HG02763 (cell line): ENCODE results near the gene POLD2.
"Not testable (repeated sequence)": the region's sequence is repeated elsewhere in the genome, so short reads cannot be mapped to it uniquely, and the experiment has no call there.

Source experiments
- ATAC-seq: cut with Tn5 transposase; IDR thresholded peaks from one replicate; pipeline ENCODE4 v1.9.1; 2021; ENCODE audit warnings: mild to moderate bottlenecking, moderate library complexity; ENCODE audit not compliant: unreplicated experiment

Gene POLD2

DNA sequence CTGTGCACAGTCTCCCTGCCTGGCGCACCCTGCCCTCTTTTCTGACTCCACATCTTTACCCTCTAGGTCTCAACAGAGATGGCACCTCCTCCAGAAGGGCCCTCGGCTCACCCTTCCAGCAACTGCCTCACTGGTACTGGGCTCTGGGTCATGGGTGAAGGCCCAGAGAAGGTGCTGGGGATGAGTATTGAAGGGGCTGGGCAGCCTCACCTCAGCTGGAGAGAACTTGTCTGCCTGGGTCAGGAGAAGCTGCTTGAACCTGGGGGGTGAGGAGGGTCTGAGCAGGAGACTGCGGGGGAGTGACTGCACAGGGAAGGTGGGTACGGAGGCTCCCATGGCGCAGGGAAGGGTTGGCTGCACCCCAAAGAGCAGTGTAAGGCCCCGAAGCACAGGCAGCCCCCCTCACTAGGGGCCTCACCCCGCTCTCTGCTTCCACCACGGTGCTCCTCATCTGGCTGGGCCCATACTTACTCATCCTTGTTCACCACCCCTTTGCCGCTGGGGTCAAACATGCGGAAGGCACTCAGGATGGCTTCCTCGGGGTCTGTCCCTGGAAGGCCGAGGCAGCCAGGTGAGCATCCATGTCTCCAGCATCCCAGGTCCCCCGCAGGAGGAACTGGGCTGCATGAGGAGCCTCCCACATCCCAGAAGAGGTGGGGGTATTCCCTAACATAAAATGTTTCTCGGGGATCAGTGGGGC, 16.1 kb upstream of the POLD2 start:
- no peak for ATAC-seq

DNA sequence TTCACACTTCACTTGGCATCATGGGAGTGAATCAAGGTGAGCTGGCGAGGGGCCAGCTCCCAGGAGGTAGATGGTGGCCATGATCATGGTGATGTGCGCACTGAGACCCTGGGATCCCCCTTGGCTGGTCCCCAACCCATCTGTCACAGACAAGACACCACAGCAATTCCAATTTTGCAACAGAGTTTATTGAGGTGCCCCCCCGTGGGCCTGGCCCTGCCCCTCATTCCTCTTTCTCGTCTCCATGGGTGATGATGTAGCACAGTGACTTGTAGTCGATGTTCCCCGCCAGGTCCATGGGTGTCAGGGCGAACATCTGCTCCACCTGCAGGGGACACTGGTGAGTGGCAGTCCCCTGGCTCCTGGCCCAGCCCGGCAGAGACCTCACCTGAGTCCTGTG, 15.3 kb upstream of the POLD2 start:
- no peak for ATAC-seq

DNA sequence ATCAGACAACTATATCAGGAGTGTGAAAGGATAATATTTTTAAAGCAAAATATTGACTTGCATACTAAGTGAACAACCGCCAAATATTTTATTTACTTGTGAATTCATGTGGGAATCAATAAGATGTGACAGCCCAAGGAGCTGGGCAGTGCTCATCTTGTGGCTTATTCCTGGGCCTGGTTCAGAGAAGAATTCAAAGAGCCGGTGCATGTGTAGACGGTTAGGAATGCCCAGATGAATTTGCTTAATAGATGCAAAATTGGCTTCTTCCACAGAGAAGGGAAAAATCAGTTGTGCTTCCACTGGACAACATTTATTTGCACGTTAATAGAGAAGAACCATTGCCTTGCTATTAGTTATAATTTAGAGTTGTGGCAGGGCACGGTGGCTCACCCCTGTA, 13.4 kb upstream of the POLD2 start:
- ATAC-seq, result no peak

DNA sequence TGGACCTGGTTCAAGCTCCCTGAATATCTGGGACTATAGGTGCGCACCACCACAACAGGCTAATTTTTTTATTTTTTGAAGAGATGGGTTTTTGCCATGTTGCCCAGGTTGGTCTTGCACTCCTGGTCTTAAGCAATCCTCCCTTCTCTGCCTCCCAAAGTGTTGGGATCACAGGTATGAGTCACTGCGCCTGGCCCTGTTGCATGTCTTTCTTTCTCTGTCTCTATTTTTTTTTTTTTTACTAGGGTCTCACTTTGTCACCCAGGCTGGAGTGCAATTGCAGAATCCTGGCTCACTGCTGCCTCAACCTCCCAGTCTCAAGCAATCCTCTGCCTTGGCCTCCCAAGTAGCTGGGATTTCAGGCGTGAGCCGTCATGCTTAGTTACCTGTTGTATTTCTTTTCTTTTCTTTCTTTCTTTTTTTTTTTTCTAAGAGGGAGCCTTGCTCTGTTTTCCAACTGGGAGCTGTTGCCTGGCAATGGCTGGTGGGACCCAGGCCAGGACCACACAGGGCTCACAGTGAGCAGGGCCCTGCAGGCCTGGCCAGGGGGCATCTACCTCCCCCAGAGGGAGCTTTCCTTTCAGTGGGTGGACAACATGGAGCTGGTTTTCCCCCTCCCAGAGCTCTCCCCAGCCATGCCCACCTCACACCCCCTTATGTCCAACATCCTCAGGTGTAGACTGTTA, 11.7 kb upstream of the POLD2 start:
- ATAC-seq, result no peak

DNA sequence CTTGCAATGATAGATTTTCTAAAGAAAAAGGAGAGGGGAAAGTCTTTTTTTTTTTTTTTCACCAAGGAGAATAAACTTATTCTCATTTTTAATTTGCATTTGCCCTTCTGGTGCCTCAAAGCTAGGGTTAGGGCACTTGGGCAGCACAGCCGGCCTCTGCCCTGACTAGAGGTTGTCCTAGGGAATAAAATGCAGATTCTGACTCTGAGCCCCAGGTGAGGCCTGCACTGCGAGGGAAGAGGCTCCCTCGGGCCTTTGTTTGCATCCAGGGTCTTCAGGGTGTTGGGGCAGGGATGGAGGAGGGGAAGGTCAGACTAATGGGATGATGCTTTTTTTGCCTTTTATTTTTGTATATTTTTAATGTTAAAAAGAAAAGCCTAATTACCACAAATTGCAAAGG, 9.9 kb upstream of the POLD2 start:
- no peak for ATAC-seq

DNA sequence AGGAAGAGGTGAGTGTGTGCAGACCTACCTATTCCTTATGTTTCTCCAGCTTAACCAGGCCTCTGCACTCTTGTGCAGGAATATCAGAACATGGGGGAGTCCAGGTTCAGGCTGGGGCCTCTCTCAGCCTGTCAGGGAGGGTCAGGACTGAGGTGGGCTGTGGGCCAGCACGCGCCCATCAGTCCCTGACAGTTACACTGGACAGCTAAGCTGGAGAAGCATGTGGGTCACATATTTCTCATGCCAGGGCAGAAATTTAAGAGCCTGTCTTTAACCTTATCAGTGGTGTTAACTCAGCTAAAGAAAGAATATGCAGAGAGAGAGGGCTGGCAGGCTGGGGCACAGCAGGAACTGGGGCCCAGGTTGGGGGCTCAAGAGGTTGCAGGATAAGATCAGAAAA, 8.7 kb upstream of the POLD2 start:
- no peak for ATAC-seq

DNA sequence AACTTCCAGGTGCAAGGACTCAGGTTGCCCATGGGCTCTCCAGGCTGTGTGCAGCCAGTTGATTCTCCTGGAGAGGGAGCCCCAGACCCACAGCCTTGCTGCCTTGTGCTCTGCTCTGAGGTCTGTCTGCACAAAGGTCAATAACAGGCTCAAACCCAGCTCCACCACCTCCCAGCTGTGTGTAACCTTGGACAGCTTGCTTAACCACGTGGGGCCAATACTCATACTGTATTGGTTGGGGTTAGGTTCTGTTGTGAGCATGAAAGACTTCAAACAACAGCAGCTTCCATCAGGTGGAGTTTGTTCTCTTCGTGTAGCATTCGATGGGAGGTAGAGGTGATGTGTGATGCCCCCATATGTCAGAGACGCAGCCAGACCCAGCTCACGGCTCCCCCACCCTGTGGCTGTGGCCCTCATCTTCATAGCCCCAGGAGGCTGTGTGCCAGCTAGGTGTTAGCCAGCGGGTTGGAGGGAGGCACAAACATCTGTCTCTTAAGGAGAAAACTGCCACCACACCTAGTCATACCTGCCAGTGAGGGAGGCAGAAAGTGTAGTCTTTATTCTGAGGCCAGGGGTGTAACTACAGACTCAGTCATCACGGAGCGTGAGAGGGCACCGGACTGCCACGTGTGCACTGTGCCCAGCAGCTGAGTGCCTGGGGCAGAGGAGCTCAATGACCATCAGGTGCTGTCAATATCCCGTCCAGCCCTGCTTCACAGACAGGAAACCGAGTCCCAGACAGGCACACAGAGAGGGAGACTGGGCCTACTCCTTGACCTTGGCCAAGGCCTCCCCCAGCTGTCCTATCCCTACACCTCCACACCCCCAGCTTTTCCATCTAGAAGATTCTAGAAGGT, 8.1 kb upstream of the POLD2 start:
- ATAC-seq, result no peak

DNA sequence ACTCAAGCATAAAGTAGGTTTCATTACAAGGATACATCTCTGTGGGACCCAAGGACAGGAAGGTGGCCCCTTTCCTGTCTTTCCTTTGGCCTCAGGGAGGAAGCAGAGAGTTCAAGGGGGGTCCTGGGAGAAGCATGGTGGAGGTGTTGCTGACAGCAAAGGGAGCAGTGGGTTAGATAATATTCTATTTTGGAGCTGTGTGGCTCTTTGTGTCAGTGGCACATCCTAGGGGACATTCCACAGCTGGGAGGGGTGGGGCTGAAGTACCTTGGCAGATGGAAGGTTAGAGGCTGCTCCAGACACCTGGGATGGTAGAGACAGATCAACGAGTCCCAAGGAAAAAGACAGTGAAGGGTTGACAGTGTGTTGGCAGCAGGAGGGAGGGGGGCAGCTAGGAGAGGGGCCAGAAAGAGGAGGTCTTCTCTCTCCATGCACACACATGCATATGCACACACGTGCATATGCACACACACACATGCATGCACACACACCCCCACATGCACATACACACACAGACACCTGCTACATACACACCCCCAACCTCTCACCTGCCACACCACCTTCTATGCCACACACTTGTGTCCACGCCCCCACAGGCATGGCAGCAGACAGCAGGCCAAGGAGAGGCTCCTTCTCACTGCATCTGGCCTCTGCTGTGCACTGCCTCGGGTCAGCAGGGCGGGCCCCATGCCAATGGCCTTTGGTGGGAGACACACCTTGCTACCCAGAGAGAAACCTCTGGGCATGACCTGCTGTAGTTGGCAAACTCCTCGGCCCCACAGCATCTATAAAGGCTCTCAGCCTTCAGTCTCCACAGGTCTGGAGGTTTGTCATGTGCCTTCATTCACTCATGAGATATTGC, 5.6 kb upstream of the POLD2 start:
- ATAC-seq, result no peak

DNA sequence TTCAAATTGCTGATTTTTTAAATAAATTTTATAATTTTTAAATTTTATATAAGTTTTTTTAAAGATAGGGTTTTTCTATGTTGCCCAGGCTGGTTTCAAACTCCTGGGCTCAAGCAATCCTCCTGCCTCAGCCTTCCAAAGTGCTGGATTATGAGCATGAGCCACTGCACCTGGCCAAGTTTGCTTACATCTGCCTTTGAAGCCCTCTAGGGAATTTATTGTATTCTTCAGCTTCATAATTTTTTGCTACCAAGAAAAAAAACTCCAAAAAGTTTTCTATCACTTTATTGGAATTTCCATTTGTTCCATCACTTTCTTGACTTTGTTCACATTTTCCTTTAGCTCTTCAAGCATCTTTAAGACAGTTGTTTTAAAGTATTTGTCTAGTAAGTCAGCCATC, 3.8 kb upstream of the POLD2 start:
- ATAC-seq, result no peak

DNA sequence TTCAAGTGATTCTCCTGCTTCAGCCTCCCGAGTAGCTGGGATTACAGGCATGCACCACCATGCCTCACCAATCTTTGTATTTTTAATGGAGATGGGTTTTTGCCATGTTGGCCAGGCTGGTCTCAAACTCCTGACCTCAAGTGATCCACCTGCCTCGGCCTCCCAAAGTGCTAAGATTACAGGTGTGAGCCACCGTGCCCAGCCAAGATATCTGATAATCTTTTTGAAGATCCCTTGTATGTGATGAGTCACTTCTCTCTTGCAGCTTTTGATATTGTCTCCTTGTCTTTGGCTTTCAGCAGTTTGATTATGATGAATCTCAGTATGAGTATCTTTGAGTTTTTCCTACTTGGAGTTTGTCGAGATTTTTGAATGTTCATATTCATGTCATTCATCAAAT, 3.2 kb upstream of the POLD2 start:
- ATAC-seq, result not testable (repeated sequence)

DNA sequence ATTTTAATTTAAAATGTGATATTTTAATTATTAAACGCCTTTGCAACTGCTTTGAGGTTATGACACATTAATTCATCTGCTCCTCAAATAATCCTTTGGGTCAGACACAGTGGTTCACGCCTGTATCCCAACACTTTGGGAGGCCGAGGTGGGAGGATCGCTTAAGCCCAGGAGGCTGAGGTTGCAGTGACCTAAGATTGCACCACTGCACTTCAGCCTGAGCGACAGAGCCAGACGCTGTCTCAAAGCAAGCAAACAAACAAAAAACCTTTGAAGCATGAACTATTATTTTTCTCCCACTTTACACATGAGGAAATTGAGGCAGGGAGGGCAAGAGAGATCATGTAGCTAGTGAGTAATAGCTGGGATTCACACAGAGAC, 1.5 kb upstream of the POLD2 start:
- ATAC-seq, result no peak

DNA sequence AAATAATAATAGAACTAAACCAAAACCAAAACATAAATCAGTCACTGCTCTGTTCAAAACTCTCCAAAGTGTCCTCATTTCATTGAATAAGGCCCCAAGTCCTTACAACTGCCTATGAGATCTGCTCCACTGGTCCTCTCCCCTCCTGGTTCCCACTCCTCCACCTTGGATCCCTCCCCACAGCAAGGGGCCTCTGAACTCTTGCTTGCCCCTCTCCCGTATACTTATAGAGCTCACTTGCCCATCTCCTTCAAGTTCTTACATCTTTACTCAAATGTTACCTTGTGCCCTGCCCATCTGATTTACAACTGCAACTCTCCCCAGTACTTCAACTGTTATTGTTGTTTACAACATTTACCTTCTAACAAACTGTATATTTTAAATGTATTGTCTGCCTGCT, 819 bp downstream of the POLD2 start:
- no peak for ATAC-seq

DNA sequence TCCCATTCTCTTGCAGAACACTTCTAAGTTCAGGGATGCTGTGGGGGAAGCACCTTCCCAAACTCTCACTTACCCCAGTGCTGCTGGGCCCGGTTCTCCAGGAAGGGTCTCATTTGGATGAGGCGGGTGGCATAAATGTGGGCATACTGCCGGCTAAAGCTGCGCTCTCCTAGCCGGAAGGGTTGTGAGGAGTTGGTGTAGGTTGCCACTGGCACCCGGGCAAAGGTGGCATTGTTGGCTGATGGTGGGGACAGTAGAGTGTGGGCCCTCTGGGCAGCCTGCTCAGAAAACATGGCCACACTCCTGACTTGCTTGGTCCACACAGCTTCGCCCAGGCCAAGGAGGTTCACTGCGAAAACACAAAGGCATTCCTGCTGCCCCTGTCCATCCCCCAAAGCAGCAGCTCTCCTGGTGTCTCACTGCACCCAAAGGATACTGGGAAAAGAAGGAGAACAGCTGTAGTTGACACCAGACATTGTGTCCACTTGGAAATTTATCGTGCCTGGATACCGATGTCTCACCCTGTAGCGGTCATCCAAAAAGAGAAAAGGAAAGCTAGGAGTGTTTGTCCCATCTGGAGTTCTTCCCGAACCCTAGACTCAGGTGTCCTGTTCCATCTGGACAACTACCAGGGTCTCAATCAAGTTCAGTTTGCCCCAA, 1.5 kb downstream of the POLD2 start:
- no peak for ATAC-seq

DNA sequence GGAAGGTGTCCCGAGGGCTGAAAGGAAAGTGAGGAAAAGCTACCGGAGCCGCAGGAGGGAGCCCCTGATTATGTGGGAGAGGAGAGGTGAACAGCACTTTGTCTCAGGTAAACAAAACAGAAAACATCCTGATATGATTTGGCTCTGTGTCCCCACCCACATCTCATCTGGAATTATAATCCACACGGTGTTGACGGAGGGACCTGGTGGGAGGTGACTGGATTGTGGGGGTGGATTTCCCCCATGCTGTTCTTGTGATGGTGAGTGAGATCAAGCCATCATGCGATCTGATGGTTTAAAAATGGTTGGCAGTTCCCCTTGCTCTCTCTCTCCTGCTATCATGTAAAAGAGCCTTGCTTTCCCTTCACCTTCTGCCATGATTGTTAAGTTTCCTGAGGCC, 3.0 kb downstream of the POLD2 start:
- no peak for ATAC-seq

DNA sequence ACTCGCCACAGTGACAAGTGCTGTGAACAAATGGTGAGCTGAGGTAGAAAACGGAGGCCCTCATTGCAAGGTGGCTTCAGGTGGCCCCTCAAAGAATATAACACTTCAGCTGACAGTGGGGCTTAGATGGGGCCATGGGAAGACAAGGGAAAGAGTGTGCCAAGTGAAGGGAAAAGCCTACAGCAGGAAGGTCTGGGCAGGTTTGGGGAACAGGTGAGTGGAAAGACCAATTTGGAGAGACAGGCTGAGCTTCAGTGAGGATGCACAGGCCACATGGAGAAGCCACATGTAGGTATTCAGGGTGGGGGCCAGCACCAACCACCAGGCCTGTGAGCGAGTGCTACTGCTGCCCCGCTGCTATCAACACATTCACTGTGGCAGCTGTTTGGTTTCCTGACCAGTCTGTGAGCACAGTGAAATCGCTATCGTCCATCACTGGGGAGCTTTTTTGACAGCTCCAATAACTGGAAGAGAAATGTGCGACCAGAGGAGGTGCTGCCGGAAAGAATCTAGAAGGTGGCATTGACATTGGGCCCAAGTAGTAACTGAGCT, 3.4 kb downstream of the POLD2 start:
- no peak for ATAC-seq

DNA sequence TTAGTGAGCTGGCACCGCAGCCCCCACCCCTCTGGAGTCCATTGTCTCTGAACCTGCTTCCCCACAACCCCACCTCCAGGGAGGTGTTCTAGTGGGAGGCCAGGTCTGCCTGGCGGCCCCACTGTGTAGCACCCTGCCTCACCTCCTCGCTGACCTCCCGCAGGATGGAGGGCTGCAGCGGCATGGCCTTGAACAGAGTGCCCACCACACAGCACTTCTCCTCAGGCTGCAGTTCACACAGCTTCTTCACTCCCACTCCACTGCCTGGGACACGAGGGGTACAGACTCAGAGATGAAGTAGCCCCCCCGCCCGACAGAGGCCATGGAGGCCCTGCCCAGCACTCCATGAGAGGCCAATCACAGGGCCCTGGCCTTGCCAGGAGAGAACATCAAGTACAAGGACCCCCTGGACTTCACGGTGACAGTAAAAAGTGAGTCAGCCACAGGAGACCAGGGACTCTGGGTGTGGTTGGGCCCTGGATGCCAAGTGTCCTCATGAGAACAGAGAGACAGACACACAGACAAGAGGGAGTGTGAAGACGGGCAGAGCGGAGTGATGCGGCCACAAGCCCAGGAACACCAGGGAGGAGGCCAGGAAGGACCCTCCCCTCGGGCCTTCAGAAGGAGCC, 5.4 kb downstream of the POLD2 start:
- no peak for ATAC-seq

DNA sequence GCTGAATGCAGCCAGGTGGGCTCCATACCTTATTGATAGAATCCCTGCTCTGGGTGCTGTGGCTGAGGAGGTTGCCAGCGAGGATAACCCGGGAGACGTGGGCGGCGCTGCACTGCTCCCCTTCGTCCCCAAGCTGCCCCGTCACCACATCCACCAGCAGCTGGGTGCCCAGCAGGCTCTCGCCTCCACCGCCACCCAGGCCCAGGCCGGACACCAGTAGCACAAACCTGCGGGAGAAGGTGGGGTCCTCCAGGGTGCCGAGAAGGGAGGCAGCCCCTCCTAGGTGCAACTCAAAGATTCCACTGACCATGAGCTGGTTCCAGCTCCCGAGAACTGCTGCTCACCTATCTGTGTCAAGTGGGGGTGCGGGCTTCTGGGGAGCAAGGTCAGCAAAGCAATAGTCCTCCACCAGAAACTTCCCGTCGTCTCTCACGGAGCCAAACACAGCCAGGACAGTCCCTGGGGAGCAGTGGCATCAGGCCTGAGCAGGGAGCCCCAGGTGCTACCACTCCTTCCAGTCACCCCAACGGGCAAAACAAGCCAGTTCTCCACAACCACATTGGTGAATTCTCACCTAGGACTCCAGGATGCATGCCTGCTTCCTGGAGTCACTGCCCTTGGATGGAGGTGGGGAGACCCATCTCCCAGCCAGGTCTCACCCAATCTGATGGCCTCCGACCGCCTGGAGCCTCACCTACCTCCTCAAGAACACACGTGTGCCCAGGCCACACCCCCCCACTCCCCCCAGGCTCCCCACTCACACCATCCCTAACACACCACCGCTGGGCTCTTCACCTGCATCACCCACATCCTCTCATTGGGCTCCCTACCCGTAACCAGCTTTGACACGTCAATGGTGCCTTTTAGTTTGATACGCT, 6.3 kb downstream of the POLD2 start:
- ATAC-seq, result no peak

DNA sequence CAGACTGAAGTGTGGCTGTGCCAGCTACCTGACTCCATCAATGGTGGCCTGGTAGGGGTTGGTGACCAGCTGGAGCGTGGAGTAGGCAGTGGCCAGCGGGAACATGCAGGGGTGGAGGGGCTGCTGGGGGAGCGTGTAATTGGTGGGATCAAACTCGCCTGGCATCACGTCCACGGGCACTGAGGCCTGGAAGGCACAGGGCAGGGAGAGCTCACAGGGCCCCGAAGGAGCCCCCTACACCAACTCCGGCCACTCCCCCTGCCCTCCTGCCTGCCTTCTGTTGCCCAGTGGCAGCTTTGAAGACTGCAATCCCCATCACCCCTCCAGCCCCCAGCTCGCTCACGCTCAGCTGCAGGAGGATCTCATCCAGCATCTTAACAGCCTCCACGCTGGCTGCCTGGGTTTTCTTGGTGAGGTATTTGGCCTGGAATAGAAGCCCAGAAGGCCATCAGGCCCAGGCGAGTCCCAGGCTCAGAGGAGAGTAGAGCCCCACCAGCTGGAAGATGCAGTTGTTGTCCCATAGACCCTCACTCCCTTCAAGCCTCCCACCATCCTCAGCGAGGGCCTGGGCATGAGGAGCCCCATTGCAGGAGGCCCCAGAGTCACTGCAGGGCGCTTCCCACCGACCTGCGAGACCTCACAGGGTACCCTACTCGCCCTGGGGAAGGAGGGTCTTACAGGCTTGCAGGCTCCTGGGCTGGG, 7.1 kb downstream of the POLD2 start:
- no peak for ATAC-seq
